ENCODE data around the gene TRIM13. TPM values are rescaled to one million over a fixed set of nuclear protein-coding genes. Genes with fewer than 3 reads are reported as not detected.

The TRIM13 gene
- polyA plus RNA-seq, 3 donors = 5.8 to 14.1 (median 6.1) TPM

DNA sequence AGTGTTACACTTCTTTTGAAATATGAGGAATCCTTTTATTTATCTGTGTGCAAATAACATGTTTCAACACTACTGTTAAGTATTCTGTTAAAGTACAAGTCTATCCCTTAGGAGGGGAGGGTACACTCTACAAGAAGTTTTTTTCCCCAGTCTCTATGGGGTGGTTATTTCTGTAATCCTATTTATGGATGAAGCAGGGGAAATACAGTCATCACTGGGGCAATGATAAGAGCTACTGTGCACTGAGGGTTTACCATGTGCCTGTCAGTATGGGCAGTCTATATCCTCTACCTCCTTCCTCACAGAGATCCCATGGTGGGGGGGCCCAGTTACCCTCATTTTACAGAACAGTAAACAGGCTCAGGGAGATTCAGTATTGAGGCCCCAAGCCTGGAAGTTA lies 16.6 kb upstream of the TRIM13 start:
- H3K4me1 ChIP-seq (ENCODE audit: control insufficient read depth in 1 of 2, insufficient read depth in 2 of 2, low read length in 2 of 2) = no peaks in the 10 kb centered on the region
- Mint-ChIP-seq H3K4me3 (no peak overlapping the region), H3K27me3 (ENCODE audit: low read depth in 3 of 3) (peaks cover 0 to 2% (median 0%) of the 10 kb centered on the region in 3 donors), H3K4me1 (peaks cover 11% of the 10 kb centered on the region), H3K9me3 (peaks cover 0 to 2% (median 0%) of the 10 kb centered on the region in 7 donors), H3K27ac (peak overlapping the region in 1 of 7 donors; percentile 41), H3K36me3 (peaks cover 31 to 46% of the 10 kb centered on the region in 2 donors)
- no peaks in the 10 kb centered on the region for H3K79me2 ChIP-seq (ENCODE audit: insufficient read depth, low read length)
- intact Hi-C loops (cut with micrococcal nuclease) = no loop called here
- no peak overlapping the region for H2AFZ ChIP-seq (ENCODE audit: insufficient read depth, low read depth, low read length, poor library complexity, severe bottlenecking)
- no peaks in the 10 kb centered on the region for H3K27me3 ChIP-seq (ENCODE audit: control insufficient read depth in 2 of 2, insufficient read depth in 2 of 2, low read length in 2 of 2)
- peaks cover 15 to 42% of the 10 kb centered on the region in 2 donors for H3K36me3 ChIP-seq (replicated peaks in 1 of 2; ENCODE audit: control insufficient read depth in 1 of 2, insufficient read depth in 2 of 2, low read length in 2 of 2)
- no peak overlapping the region for H3K4me2 ChIP-seq (replicated peaks; ENCODE audit: extremely low read depth, low read length, poor library complexity, severe bottlenecking)
- no peak for DNase-seq
- no peak overlapping the region for H3K4me3 ChIP-seq (replicated peaks in 1 of 3; ENCODE audit: low read depth in 2 of 3, low read length in 3 of 3)
- TF ChIP-seq, protein P1, sequence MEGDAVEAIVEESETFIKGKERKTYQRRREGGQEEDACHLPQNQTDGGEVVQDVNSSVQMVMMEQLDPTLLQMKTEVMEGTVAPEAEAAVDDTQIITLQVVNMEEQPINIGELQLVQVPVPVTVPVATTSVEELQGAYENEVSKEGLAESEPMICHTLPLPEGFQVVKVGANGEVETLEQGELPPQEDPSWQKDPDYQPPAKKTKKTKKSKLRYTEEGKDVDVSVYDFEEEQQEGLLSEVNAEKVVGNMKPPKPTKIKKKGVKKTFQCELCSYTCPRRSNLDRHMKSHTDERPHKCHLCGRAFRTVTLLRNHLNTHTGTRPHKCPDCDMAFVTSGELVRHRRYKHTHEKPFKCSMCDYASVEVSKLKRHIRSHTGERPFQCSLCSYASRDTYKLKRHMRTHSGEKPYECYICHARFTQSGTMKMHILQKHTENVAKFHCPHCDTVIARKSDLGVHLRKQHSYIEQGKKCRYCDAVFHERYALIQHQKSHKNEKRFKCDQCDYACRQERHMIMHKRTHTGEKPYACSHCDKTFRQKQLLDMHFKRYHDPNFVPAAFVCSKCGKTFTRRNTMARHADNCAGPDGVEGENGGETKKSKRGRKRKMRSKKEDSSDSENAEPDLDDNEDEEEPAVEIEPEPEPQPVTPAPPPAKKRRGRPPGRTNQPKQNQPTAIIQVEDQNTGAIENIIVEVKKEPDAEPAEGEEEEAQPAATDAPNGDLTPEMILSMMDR (IDR thresholded peaks at IDR 0.05) = no peak
- H3K9me3 ChIP-seq (replicated peaks in 1 of 2; ENCODE audit: control insufficient read depth in 1 of 2, insufficient read depth in 1 of 2, low read length in 2 of 2) = no peaks in the 10 kb centered on the region
- no peak overlapping the region for H3K9ac ChIP-seq (ENCODE audit: insufficient read depth, low read length, poor library complexity, severe bottlenecking)
- no peaks in the 10 kb centered on the region for H4K20me1 ChIP-seq (ENCODE audit: insufficient read depth, low read length)
- no peak overlapping the region for H3K27ac ChIP-seq (ENCODE audit: low read depth in 1 of 2, low read length in 2 of 2)

DNA sequence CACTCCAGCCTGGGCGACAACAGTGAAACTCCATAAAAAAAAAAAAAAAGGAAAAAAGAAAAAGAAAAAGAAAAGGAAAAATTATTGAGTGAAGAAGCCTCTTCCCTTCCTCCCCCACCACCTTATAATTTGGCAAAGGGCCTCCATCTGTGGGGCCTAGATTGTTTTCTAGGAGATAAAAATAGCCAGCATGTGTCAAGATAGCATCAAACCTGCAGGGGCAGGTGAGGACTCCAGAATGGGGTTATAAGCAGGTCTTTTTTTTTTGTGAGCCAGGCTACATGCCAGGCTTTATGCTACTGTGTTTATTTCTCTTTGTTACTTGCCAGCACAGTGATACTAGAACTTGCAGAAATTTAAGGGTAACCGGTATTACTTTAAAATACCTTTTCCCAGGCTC lies 11.7 kb upstream of the TRIM13 start:
- no peak overlapping the region for H3K4me3 Mint-ChIP-seq
- Histone ChIP-seq H3K4me1 (ENCODE audit: control insufficient read depth in 1 of 2, insufficient read depth in 2 of 2, low read length in 2 of 2) (no peaks in the 10 kb centered on the region), H3K27me3 (ENCODE audit: control insufficient read depth in 2 of 2, insufficient read depth in 2 of 2, low read length in 2 of 2) (no peaks in the 10 kb centered on the region), H3K9ac (ENCODE audit: insufficient read depth, low read length, poor library complexity, severe bottlenecking) (no peak overlapping the region), H3K27ac (ENCODE audit: low read depth in 1 of 2, low read length in 2 of 2) (no peak overlapping the region), H4K20me1 (ENCODE audit: insufficient read depth, low read length) (no peaks in the 10 kb centered on the region), H3K36me3 (replicated peaks in 1 of 2; ENCODE audit: control insufficient read depth in 1 of 2, insufficient read depth in 2 of 2, low read length in 2 of 2) (peaks cover 33 to 75% of the 10 kb centered on the region in 2 donors), H3K9me3 (replicated peaks in 1 of 2; ENCODE audit: control insufficient read depth in 1 of 2, insufficient read depth in 1 of 2, low read length in 2 of 2) (no peaks in the 10 kb centered on the region), H2AFZ (ENCODE audit: insufficient read depth, low read depth, low read length, poor library complexity, severe bottlenecking) (no peak overlapping the region), H3K4me2 (replicated peaks; ENCODE audit: extremely low read depth, low read length, poor library complexity, severe bottlenecking) (no peak overlapping the region), H3K4me3 (replicated peaks in 1 of 3; ENCODE audit: low read depth in 2 of 3, low read length in 3 of 3) (no peak overlapping the region), H3K79me2 (ENCODE audit: insufficient read depth, low read length) (no peaks in the 10 kb centered on the region)
- peak overlapping the region in 2 of 7 donors; percentile 3 for H3K27ac Mint-ChIP-seq
- WGBS (ENCODE audit: insufficient coverage) = no CpG with 5 or more reads among the region's 2 CpGs
- TF ChIP-seq, protein P1 (IDR thresholded peaks at IDR 0.05) = no peak
- DNase-seq = no peak
- peaks cover 0 to 5% (median 0%) of the 10 kb centered on the region in 3 donors for H3K27me3 Mint-ChIP-seq (ENCODE audit: low read depth in 3 of 3)
- intact Hi-C loops (cut with micrococcal nuclease) = no loop called here
- peaks cover 60 to 74% of the 10 kb centered on the region in 2 donors for H3K36me3 Mint-ChIP-seq
- peaks cover 0 to 2% (median 0%) of the 10 kb centered on the region in 7 donors for H3K9me3 Mint-ChIP-seq
- peaks cover 1% of the 10 kb centered on the region for H3K4me1 Mint-ChIP-seq

Measured in CD14-positive monocyte (primary cell).